Fibroblast of pulmonary artery (primary cell): ENCODE results near the gene TNS1.

Experiments used
- DNase-seq: peaks from one replicate; pipeline ENCODE4 v3.0.0-alpha.2; 2010; ENCODE audit warnings: low read depth
- H3K4me3 ChIP-seq: replicated peaks from 2 replicates; pipeline ENCODE4 v1.5.1; 2011; ENCODE audit warnings: low read depth, mild to moderate bottlenecking, control low read depth, low read length, moderate library complexity
- TF ChIP-seq, protein P1 (sequence below): IDR thresholded peaks from 2 replicates; pipeline ENCODE4 v1.5.1; 2011; ENCODE audit warnings: mild to moderate bottlenecking, control low read depth, low read length, inconsistent platforms; ENCODE audit errors: missing control alignments

The TNS1 gene

GRCh38 chr2:217958884-217959225 is 43.9 kb downstream of the TNS1 start:
- TF ChIP-seq, protein P1, sequence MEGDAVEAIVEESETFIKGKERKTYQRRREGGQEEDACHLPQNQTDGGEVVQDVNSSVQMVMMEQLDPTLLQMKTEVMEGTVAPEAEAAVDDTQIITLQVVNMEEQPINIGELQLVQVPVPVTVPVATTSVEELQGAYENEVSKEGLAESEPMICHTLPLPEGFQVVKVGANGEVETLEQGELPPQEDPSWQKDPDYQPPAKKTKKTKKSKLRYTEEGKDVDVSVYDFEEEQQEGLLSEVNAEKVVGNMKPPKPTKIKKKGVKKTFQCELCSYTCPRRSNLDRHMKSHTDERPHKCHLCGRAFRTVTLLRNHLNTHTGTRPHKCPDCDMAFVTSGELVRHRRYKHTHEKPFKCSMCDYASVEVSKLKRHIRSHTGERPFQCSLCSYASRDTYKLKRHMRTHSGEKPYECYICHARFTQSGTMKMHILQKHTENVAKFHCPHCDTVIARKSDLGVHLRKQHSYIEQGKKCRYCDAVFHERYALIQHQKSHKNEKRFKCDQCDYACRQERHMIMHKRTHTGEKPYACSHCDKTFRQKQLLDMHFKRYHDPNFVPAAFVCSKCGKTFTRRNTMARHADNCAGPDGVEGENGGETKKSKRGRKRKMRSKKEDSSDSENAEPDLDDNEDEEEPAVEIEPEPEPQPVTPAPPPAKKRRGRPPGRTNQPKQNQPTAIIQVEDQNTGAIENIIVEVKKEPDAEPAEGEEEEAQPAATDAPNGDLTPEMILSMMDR = no peak
- no peak for DNase-seq
- H3K4me3 ChIP-seq = no peak overlapping the region

DNA sequence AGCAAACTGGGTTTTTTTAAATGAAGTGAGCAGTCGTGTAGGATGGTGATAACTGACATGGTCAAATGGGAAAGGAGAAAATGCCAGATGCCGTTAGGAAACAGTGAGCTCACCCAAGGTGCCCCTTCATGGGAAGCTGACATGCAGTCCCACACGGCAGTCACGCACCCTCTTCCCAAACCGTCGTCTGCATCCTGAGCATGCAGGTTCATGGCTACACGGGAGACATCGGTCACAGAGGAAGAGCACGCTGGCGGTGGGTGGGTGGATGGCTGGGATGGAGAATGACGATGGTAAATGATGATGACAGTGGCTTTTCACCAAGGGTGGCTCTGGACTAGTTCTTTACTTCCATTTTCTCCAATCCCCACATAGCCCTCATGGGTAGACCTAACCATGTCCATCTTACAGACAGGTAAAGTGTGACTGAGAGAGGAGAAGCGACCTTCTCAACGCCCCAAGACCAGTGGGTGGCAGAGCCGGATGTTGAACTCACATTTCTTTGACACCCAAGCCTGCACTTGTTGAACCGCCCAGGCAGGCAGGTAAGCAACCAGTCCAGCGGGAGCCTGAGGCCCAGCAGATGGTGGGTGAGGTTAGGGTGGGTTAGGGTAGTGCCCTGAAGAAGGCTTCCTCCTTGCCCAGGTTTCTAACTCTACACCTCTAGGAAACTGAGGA is 44.5 kb downstream of the TNS1 start:
- no peak for DNase-seq
- no peak overlapping the region for H3K4me3 ChIP-seq
- TF ChIP-seq, protein P1 = no peak

- TF ChIP-seq, protein P1 = no peak
These were observed 46.0 kb downstream of the TNS1 start for GRCh38 chr2:217956586-217957457.

GRCh38 chr2:217955881-217956493 is 46.8 kb downstream of the TNS1 start:
- no peak for DNase-seq
- TF ChIP-seq, protein P1 = no peak
- H3K4me3 ChIP-seq = no peak overlapping the region

More at GRCh38 chr2:217956586-217957457, 46.0 kb downstream of the TNS1 start:
- H3K4me3 ChIP-seq = no peak overlapping the region
- DNase-seq = no peak

DNA sequence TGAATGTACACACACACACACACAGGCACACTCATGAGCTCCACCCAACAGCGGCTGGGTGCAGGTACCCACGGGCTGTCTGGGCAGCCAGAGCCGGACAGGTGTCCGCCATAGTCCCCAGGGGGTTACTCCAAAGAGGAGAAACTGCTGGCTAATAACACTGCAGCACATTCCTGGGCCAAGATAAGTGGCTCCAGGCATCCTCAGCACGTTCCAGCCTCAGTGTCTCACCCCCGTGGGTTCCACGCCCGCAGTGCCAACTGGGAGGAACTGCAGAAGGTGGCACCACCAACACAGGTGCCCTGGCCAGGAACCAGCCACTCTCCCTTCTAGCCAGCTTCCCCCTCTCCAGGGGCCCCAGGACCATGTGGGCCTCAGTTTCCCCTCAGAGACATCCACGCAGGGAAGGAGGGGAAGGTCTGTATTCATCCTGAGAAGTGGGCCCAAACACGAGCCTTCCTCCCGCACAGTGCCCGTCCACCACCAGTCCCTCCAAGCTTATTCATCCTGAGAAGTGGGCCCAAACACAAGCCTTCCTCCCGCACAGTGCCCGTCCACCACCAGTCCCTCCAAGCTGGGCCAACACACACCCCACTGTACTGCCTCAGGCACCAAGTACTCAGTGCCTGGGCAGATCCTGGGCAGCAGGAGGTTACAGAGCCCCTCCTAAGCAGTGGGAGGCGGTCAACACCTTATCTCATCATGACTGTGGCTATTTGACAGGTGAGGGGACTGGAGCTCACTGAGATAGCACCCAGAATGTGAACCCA is 47.6 kb downstream of the TNS1 start:
- DNase-seq = no peak
- TF ChIP-seq, protein P1 = no peak
- H3K4me3 ChIP-seq = no peak overlapping the region

DNA sequence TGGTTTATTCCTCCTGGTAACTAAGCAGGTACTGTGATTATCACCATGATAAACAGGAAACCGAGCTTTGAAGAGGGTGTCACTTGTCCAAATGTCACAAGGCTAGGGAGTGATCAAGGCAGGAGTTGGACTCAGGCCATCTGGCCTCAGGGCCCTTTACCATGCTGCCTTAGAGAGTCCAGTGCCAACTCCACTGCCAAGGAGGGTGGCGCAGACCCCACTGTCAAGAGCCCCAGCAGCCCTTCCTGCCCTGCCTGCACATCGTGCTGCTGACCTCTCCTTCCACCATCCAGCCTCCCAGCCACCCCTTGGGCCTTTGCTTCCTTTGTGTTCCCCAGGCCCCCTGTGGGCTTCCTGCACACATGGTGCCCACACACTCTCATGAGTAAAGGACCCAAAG is 48.3 kb downstream of the TNS1 start:
- DNase-seq = no peak
- H3K4me3 ChIP-seq = no peak overlapping the region
- TF ChIP-seq, protein P1 = no peak
